ENCODE results near the gene ZSWIM6. TPM values are rescaled to one million over a fixed set of nuclear protein-coding genes. Genes with fewer than 3 reads are reported as not detected.

Gene ZSWIM6
- polyA plus RNA-seq, 3 donors: 1.7 to 33.5 (median 2.7) TPM

DNA sequence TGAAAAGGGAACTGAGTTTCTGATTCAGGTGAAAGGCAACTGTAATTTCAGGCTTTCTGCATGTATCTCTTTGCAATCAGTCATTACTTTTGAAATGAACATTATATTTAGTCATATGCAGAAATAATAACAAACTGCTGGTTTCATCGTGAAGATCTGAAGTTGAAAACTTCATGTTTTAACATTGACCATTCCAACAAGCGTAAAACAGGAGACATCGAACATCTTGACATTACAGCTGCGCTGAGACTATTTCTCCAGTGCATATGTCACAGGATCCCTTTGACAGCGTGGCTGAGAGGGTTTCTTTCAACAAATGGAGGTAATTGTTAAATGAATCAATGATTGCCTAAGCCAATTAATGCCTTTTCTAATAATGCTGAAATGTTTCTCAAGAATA, 38.2 kb upstream of the ZSWIM6 start:
- 100% methylated on average over 1 of the region's 5 CpGs for WGBS (ENCODE audit: insufficient coverage)
- no peak overlapping the region for H3K4me2 ChIP-seq (replicated peaks; ENCODE audit: extremely low read depth, low read length, poor library complexity, severe bottlenecking)
- H3K27ac ChIP-seq (ENCODE audit: low read depth in 1 of 2, low read length in 2 of 2): no peak overlapping the region
- Mint-ChIP-seq H3K4me3 (no peak overlapping the region), H3K36me3 (no peaks in the 10 kb centered on the region), H3K27me3 (ENCODE audit: low read depth in 3 of 3) (peaks cover 0 to 3% (median 2%) of the 10 kb centered on the region in 3 donors), H3K4me1 (peaks cover 24% of the 10 kb centered on the region), H3K9me3 (peaks cover 0 to 3% (median 0%) of the 10 kb centered on the region in 7 donors), H3K27ac (no peak overlapping the region)
- no peaks in the 10 kb centered on the region for H4K20me1 ChIP-seq (ENCODE audit: insufficient read depth, low read length)
- no peak for DNase-seq
- no peaks in the 10 kb centered on the region for H3K9me3 ChIP-seq (replicated peaks in 1 of 2; ENCODE audit: control insufficient read depth in 1 of 2, insufficient read depth in 1 of 2, low read length in 2 of 2)
- no peak overlapping the region for H3K9ac ChIP-seq (ENCODE audit: insufficient read depth, low read length, poor library complexity, severe bottlenecking)
- intact Hi-C loops (cut with micrococcal nuclease): no loop called here
- TF ChIP-seq, protein P1, sequence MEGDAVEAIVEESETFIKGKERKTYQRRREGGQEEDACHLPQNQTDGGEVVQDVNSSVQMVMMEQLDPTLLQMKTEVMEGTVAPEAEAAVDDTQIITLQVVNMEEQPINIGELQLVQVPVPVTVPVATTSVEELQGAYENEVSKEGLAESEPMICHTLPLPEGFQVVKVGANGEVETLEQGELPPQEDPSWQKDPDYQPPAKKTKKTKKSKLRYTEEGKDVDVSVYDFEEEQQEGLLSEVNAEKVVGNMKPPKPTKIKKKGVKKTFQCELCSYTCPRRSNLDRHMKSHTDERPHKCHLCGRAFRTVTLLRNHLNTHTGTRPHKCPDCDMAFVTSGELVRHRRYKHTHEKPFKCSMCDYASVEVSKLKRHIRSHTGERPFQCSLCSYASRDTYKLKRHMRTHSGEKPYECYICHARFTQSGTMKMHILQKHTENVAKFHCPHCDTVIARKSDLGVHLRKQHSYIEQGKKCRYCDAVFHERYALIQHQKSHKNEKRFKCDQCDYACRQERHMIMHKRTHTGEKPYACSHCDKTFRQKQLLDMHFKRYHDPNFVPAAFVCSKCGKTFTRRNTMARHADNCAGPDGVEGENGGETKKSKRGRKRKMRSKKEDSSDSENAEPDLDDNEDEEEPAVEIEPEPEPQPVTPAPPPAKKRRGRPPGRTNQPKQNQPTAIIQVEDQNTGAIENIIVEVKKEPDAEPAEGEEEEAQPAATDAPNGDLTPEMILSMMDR (IDR thresholded peaks at IDR 0.05): no peak
- H2AFZ ChIP-seq (ENCODE audit: insufficient read depth, low read depth, low read length, poor library complexity, severe bottlenecking): no peak overlapping the region
- H3K4me1 ChIP-seq (ENCODE audit: control insufficient read depth in 1 of 2, insufficient read depth in 2 of 2, low read length in 2 of 2): peaks cover 17 to 18% of the 10 kb centered on the region in 2 donors
- H3K36me3 ChIP-seq (replicated peaks in 1 of 2; ENCODE audit: control insufficient read depth in 1 of 2, insufficient read depth in 2 of 2, low read length in 2 of 2): no peaks in the 10 kb centered on the region
- no peak overlapping the region for H3K4me3 ChIP-seq (replicated peaks in 1 of 3; ENCODE audit: low read depth in 2 of 3, low read length in 3 of 3)
- no peaks in the 10 kb centered on the region for H3K79me2 ChIP-seq (ENCODE audit: insufficient read depth, low read length)
- H3K27me3 ChIP-seq (ENCODE audit: control insufficient read depth in 2 of 2, insufficient read depth in 2 of 2, low read length in 2 of 2): no peaks in the 10 kb centered on the region

DNA sequence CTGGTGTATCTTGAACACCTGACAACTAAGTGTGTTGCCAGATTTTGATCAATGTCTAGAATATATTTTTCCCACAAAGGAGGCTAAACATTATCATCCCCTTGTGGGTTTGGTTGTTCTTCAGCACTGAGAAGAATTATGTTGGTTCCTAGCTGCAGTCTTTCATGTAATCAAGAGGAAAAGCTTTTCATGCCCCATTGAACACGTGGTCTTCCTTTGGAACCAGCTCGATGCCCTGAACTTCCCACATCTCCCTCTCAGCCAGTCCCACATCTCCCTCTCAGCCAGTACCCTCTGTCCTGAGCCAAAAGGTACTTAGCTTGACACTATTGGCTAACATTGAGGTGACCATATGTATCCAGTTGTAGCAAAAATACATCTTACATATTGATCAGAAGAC, 36.7 kb upstream of the ZSWIM6 start:
- Histone ChIP-seq H3K9ac (ENCODE audit: insufficient read depth, low read length, poor library complexity, severe bottlenecking) (no peak overlapping the region), H3K4me3 (replicated peaks in 1 of 3; ENCODE audit: low read depth in 2 of 3, low read length in 3 of 3) (no peak overlapping the region), H3K36me3 (replicated peaks in 1 of 2; ENCODE audit: control insufficient read depth in 1 of 2, insufficient read depth in 2 of 2, low read length in 2 of 2) (no peaks in the 10 kb centered on the region), H3K27ac (ENCODE audit: low read depth in 1 of 2, low read length in 2 of 2) (no peak overlapping the region), H3K27me3 (ENCODE audit: control insufficient read depth in 2 of 2, insufficient read depth in 2 of 2, low read length in 2 of 2) (no peaks in the 10 kb centered on the region), H3K4me1 (ENCODE audit: control insufficient read depth in 1 of 2, insufficient read depth in 2 of 2, low read length in 2 of 2) (peaks cover 6% of the 10 kb centered on the region in 2 donors), H2AFZ (ENCODE audit: insufficient read depth, low read depth, low read length, poor library complexity, severe bottlenecking) (no peak overlapping the region), H4K20me1 (ENCODE audit: insufficient read depth, low read length) (no peaks in the 10 kb centered on the region), H3K4me2 (replicated peaks; ENCODE audit: extremely low read depth, low read length, poor library complexity, severe bottlenecking) (no peak overlapping the region), H3K9me3 (replicated peaks in 1 of 2; ENCODE audit: control insufficient read depth in 1 of 2, insufficient read depth in 1 of 2, low read length in 2 of 2) (no peaks in the 10 kb centered on the region), H3K79me2 (ENCODE audit: insufficient read depth, low read length) (no peaks in the 10 kb centered on the region)
- WGBS (ENCODE audit: insufficient coverage): 91% methylated on average over 2 of the region's 2 CpGs
- intact Hi-C loops (cut with micrococcal nuclease): no loop called here
- no peak overlapping the region for H3K4me3 Mint-ChIP-seq
- H3K9me3 Mint-ChIP-seq: peaks cover 0 to 3% (median 0%) of the 10 kb centered on the region in 7 donors
- peaks cover 11% of the 10 kb centered on the region for H3K4me1 Mint-ChIP-seq
- H3K27ac Mint-ChIP-seq: no peak overlapping the region
- H3K27me3 Mint-ChIP-seq (ENCODE audit: low read depth in 3 of 3): peaks cover 0 to 3% (median 0%) of the 10 kb centered on the region in 3 donors
- H3K36me3 Mint-ChIP-seq: no peaks in the 10 kb centered on the region
- no peak for DNase-seq
- TF ChIP-seq, protein P1 (IDR thresholded peaks at IDR 0.05): no peak
